GM18499 (cell line): Measurements from ENCODE around the gene ITGAD.
"Not testable (repeated sequence)": the region's sequence is repeated elsewhere in the genome, so short reads cannot be mapped to it uniquely, and the experiment has no call there.

Source experiments
- ATAC-seq: cut with Tn5 transposase; IDR thresholded peaks from one replicate; pipeline ENCODE4 v1.9.1; 2021; ENCODE audit warnings: moderate number of reproducible peaks; ENCODE audit not compliant: insufficient read depth, unreplicated experiment

Gene ITGAD

GRCh38 chr16:31428279-31428597 lies 35.1 kb downstream of the ITGAD start, which contains the start of gene COX6A2:
Gene COX6A2, minus strand, starts transcription at chr16:31428360. Its CDS starts 35 bp downstream, at chr16:31428325.
- ATAC-seq = no peak

DNA sequence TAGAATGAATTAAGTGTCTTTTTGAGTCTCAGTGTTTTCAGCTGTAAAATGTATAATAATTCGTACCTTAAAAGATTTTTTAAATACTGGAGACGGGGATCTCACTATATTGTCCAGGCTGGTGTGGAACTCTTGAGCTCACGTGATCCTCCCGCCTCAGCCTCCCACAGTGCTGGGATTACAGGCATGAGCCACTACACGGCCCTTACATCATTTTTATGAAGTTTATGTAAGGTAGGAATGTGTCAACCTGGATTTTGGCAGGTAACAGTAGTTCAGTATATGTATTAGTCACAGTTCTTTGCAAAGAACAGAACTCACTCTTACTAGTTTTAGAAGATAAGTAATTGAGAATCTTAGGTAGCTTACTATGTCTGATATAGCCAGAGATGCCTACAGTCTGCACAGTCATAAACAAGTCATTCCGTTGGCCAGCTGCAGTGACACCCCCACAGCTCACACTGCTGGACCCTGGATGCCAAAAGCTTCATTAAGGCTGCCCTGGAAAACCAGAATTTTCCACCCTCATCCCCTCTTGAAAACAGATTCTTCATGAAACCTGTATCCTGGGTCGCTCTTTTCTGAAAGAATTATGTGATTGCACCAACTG lies 35.6 kb downstream of the ITGAD start:
- no peak for ATAC-seq

DNA sequence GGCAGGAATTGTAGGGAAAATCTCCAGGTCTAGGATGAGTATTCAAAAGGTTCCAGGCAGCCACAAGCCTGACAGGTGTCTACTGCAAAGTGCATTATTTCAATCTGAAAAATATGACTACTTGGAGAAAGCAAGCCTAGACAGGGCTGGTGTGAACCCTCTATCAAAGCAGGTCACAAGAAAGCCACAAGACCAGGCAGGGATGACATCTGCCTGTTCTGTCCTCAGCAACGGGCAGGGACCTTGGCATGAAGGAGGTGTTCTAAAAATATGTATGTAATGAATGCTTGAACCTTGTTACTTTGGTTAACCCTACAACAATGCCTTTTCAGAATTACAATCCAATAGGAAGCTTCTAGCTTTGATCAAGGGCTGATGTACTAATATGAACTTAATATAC lies 36.2 kb downstream of the ITGAD start:
- ATAC-seq = no peak

- ATAC-seq = no peak
Observed at GRCh38 chr16:31429796-31430195, 36.7 kb downstream of the ITGAD start.

DNA sequence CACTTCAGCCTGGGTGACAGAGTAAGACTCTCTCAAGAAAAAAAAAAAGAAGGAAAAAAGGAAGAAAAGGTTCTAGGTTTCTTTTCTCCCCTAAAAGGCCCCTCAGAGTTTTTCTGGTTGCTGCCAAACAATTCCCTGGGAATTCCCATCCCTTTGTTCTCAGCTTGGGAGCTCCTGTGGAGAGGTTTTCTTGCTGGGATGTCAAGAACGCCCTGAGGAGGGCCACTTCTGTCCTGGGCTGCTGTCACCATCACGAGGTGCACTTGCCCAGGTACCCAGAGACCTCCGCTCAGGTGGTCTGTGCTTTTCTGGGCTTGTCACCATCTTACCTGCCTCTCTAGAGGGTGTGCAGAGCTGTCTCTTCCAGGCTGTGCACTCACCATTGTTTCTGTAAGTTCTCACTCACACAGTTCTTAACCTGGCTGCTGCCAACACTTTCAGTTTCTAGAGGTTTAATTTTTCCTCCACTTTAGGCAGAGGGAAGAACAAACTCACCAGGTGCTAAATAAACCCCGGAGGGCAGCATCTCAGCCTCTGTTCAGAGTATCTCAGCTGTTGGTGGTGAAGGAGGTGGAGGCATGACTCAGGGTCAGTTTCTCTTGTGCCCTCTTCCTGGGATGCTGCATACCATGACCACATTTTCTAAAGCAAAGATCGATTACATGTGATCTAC lies 37.4 kb downstream of the ITGAD start:
- no peak for ATAC-seq

DNA sequence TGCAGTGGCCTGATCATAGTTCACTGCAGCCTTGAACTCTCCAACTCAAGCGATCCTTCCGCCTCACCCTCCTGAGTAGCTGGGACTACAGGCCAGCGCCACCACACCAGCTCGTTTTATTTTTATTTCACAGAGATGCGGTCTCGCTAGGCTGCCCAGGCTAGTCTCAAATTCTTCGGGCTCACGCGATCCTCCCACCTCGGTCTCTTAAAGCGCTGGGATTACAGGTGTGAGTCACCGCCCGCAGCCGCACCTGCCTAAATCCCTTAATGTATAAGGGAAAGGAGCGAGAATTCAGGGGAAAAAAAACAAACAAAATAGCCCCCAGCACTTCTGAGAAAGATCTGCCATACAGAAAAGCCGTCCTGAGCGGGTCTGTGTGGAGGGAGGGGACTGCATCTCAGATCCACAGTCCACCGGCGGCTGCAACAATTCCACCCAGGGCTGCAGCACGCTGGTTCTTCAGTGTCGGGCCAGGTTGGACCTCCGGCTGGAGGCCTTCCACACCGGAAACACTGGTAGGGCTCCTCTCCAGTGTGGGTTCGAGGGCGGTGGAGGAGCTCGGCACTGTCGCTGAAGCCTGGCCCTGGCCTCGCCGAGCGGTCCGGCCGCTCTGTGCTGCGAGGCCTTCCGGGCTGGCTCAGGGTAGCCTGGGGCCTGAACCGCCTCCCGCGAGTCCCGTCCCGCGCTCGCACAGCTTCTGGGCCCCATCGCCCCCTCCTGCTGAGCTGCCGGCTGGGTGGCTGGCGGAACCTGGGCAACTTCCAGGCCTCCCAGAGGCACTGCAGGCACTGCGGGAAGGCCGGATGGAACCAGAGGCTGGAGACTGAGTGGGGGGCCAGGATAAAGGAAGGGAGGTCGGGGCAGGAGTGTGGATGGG lies 42.4 kb downstream of the ITGAD start:
- no peak for ATAC-seq

DNA sequence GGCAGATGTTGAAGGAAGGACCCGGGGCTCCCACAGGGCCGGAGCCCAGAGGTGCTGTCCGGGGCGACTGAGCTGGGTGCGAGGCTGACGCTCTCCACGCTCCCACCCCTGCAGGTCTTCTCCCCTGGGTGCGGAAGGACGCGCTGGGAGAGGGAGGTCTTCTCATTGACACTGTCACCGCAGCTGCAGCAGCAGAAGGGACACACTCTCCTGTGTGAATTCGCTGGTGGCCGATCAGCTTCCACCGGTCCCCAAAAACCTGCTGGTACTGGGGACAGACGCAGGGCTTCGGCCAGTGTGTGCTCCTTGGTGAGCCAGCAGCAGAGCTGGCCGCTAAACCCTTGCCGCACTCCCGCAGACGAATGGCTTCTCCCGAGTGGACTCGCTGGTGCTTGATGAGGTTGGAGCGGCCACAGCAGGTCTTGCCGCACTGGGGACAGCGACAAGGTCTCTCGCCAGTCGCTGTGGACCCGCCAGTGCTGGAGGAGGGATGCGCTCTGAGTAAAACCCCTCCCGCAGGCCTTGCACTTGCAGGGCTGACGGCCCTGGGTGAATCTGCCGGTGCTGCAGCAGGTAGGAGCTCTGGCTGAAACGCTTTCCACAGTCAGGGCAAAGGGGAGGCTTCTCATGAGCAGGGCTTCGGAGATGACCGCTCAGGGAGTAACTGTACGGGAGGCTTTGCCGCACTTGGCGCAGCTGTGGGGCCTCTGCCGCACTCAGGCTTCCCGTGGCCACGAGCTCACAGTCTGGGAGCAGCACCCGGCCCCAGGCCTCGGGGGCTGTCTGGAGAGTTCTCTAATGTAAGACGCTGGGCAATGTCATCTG lies 43.3 kb downstream of the ITGAD start:
- ATAC-seq = no peak

- ATAC-seq = no peak
Observed at GRCh38 chr16:31438414-31438813, 45.3 kb downstream of the ITGAD start.

GRCh38 chr16:31439023-31439422 lies 45.9 kb downstream of the ITGAD start:
- ATAC-seq = not testable (repeated sequence)

- ATAC-seq = no peak
Observed at GRCh38 chr16:31439519-31439918, 46.4 kb downstream of the ITGAD start.

- ATAC-seq = no peak
Observed at GRCh38 chr16:31440516-31441184, 47.5 kb downstream of the ITGAD start.

DNA sequence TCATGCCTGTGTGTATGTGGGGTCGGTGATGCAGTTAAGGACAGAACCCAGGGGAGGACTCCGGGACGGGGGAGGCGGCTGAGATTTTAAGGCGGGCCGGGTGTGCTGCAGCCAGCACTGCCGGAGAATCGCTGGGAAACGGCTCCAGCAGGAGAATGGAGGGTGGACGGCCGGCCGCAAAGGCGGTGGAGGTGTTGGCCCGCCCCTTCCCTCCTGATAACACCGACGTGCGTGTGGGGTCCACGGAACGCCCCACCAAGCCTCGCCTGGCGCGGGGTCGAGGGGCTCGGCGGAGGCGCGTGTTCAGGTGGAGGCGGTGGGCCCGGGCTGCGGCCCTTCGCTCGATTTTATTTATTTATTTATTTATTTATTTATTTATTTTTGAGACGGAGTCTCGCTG lies 48.8 kb downstream of the ITGAD start:
- ATAC-seq = no peak

GRCh38 chr16:31445931-31446330 lies 52.8 kb downstream of the ITGAD start:
- not testable (repeated sequence) for ATAC-seq

DNA sequence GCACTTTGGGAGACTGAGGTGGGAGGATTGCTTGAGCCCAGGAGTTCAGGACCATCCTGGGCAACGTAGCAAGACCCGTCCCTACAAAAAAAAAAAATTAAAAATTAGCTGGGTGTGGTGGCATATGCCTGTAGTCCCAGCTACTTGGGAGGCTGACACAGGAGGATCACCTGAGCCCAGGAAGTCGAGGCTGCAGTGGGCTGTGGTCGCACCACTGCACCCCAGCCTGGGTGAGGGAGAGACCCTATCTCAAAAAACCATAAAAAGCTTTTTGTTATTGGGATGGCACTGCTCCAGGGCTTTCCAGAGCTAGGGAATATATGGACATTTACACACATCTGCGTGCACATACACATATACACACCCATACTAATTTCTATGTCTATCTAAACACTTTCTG lies 58.1 kb downstream of the ITGAD start:
- ATAC-seq = no peak

GRCh38 chr16:31451681-31452351 lies 58.7 kb downstream of the ITGAD start:
- ATAC-seq = no peak

DNA sequence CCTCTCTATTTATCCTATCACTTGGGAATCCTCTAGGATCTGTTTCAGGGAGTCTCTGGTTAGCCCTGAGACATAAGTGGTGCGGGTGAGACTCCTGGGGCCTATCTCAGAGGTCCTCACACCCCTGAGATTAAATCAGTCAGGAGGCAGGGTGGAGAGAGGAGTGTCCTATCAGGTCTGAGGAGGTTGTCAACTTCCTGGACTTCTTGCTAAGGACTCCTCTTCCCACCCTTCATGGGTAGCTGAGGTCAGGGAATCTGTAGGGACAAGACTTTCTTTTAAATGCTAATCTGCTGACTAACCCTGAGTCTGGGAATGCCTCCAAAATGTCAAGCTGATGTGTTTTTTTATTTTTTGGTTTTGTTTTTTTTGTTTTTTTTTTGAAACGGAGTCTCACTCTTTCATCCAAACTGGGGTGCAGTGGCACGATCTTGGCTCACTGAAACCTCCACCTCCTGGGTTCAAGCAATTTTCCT lies 59.5 kb downstream of the ITGAD start:
- ATAC-seq = no peak

DNA sequence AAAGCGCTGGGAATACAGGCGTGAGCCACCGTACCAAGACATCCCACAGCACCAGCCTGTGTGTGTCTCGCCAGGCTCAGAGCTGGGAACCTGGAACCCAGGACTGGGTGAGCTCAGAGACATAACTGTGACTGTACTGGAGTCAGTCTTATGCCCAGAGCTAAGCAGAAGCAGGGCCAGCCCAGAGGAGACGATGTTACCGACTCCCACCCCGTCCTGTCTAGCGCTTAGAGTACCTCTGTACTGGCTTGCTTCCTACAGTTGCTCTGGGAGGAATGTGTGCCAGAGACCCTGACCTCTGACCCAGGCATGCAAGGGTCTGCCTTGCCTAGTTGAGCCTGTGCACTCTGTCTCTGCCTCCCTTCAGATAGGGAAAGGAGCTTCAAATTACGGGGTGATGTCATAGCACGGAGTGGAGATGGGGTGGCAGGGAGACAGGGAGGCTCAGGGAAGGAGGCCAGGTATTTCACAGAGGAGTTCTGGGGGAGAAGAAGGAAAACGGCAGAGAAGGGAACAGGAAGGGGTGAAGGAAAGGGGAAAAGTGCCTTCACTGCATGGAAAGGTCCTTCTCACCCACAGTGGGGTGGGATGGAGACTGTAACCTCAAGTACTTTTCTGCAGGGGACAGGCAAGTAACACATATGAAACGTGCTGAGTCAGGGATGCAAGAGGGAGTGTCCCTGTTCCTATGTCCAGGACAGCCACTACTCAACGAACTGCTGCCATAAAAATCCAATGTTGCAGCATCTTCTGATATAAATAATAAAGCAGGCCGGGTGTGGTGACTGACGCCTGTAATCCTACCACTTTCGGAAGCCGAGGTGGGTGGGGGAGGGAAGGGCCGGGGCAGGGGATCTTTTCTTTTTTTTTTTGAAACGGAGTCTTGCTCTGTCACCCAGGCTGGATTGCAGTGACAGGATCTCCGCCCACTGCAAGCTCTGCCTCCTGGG lies 60.4 kb downstream of the ITGAD start:
- ATAC-seq = no peak

- ATAC-seq = no peak
Observed at GRCh38 chr16:31455601-31456314, 62.6 kb downstream of the ITGAD start.
